ENCODE data around the gene EFTUD2. TPM values are rescaled to one million over a fixed set of nuclear protein-coding genes. Genes with fewer than 3 reads are reported as not detected.

The EFTUD2 gene
- polyA plus RNA-seq, 12 donors = 59.8 to 132 (median 68.8) TPM; not detected in 1

DNA sequence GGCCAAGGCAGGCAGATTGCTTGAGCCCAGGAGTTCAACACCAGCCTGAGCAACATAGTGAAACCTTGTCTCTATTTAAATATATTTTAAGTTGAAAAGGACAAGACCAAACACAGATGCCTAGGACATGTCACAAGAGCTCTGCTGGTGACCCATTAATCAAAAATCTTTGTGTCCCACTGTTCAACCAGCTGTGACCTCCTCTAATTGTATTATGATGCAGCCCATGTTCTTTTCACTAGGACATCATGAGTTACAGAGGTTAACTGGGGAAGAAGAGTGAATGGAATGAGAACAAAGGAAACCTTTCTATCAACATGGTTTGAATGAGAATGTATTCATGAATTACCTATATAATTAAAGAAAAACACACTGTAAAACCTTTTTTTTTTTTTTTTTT lies 7.0 kb downstream of the EFTUD2 start:
- DNase-seq = no peak

DNA sequence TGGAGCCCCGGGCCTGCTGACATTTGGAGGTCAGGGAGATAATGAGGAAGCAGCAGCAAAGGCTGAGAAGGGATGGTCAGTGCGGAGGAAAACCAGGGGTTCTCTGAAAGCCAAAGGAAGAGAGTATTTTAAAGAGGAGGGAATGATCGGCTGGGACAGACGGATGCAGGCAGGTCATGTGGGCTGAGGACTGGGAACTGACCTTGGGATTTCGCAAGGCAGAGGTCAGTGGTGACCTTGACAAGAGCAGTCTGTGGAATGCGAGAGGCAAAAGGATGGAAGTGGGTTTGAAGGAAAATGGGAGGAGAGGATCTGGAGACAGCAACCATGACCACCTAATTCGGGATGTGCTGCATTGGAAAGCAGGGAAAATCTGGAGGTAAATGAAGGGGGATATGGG lies 10.2 kb downstream of the EFTUD2 start:
- DNase-seq = no peak

DNA sequence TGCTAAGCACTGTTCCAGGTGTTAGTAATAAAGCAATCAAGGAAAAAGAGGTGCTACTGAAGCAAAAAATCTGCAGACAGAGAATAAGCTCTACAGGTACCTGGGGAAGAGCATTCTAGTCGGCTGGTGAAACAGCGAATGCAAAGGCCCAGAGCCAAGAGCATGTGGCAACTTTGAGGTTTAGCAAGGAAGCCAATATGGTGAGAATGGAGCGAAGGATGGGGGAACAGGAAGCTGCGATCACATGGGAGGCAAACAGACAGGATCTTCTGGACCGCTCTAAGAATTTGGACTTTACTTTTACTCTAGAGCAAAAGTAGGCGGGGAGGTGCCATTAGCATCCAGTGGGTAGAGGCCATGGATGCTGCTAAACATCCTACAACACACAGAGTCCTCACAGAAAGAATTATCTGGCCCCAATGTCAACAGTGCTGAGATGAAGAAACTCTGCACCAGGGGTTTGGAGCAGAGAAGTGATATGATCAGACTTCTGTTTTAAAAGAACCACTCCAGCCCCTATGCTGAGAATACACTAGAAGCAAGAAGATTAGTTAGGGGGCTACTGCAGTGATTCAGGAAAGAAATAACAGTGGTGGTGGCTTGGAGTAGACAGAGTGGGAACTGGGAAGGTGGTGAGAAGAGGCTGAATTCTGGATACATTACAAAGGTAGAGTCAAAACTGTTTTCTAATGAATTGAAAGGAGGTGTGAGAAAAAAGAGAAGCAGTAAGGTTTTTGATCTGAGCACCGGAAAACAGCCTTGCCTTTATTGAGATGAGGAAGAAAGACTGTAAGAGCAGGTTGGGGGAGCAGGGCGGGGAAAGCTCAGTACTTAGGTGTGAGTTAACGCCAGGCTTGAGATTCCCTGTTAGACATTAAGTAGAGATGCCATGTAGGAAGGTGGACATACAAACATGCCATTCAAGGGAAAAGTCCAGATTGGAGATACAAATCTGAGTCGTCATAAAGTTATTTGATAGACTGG lies 11.0 kb downstream of the EFTUD2 start:
- no peak for DNase-seq

DNA sequence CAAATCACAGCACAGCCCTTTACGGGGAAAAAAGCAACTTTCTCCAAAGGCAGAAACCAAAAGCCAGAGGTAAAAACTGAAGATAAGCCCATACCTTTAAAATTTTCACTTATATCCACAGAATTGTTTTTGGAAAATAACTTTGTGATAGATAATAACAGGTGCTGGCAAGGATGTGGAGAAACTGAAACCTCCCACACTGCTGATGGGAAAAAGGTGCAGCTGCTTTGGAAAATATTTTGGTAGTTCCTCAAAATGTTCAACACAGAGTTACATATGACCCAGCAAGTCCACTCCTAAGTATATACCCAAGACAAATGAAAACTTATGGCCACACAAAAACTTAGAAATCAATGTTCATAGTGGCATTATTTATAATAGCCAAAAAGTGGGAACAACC lies 12.2 kb downstream of the EFTUD2 start:
- no peak for DNase-seq

DNA sequence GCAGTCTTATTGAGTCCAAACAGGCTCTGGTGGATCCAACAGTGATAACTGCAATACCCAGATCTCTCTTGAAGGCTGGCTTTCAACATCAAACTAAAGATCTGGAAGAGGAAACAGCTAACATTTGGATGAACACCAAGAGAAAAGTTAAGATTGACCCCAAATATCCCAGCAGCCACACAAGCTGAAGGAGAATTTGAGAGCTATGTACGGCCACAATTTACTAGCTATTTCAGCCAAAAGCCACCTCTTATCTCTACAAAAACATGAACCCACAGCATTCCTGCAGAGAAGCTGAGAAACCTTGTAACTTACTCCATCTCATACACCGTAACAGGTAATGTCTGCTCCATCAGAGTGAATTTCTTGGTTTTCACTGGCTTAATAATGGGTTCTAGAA lies 14.3 kb downstream of the EFTUD2 start:
- DNase-seq = no peak

DNA sequence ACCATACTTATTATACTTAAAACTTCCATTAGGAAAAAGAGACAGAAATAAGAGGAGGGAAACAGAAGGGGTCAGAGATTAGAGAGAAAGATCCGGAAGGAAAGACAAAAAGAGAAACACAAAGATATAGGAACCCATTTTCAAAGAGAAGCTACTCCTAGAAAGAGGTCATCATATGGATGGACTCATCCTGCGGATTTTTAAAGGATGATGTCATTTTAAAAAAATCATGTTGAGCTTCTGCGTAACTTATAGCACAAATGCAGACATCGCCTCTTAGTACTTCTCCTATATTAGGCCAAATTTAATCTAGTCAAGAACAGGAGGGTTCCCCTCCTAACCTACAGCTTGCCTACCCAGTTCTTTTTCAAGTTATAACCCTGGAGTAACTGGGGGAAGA lies 18.1 kb downstream of the EFTUD2 start:
- DNase-seq = no peak

DNA sequence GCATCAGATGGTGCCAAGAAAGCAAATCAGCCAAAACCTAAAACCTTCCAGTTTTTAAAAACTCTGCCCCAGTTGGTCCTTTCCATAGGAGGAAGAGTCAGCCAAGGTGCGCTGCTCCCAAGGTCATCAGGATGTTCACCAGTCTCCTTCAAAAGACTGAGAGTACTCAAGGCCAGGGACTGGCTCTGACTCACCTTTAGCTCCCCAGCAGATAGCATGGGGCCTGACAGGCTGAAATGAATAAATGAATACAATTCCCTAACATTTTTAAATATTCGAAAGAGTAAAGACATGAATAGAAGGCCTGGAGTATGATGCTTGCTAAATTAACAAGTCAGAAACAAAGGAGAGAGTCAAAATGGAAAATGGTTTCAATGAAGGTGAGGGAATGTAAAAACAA lies 19.2 kb downstream of the EFTUD2 start:
- no peak for DNase-seq

DNA sequence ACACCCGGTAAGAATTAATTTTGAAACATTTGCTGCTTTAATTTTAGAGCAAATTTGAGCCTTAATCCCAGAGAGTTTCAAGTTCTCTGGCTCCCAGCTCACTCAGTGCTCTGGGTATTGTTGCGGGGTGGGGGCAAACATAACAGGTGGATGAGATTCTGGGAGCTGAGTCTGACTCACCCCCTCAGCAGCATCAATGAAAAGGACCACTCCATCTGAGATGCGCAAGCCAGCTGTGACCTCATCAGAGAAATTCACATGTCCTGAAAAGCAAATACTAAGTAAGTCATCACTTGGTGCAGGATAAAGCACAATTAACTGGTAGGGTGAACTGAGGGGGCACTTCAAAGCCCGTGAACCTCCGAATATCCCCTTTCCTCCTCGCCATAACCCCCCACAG lies 19.9 kb downstream of the EFTUD2 start:
- no peak for DNase-seq

DNA sequence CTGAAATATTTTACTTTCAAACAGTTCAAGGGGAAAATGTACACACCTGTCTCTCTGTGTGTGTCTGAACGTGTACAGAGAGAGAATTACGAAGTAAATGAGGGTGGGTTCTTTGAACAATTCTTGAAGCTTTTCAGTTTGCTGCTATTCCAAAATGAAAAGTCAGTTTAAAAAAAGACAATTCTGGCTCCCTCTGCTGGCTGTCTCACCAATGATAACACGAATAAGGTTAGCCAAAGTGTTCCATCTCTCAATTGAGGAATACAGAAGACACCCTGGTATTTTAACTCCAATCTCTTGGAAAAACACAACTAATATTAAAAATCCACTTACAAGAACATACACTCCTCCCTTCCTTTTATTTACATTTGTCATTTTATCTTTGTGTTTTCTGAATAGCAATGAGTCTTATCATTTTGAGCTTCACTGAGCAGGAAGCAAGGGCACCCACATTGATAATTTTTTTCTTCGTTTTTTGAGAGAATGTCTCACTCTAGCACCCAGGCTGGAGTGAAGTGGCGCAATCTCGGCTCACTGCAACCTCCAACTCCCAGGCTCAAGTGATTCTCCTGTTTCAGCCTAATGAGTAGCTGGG lies 20.5 kb downstream of the EFTUD2 start:
- peak; percentile 51 for DNase-seq

DNA sequence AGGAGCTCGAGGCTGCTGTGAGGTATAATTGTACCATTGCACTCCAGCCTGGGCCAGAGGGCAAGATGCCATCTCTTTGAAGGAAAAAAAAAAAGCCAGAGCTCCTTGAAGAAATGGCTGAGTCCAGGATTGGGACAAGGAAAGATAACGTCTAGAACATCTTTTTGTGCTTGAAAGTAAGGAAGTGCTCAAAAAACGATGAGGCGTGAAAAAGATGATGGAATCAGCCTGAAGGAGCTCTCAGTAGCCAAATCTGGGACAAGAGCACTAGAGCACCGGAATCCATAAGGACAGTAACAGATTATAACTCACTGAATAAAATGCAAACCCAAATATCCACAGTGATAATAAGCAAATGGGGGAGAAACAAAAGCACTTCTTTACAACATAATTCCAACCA lies 22.1 kb downstream of the EFTUD2 start:
- DNase-seq = no peak

DNA sequence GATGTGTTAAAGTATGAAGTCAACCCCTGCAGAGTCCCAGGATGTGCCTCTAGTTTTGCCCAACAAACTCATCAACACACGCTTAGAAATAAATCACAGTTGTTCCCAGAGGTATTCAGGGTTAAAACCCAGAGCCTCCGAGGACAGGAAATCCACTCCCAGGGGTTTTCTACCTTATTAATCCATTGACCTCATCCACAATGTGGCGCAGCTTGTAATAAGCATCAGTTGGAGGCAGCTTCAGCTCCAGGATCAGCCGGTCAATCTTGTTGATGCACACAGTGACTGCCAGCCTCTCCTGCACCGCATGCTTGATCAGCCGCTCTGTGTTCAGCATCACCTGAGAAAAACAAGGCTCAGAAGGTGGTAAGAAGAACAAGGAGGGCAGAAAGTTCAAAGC lies 23.5 kb downstream of the EFTUD2 start:
- DNase-seq = no peak

DNA sequence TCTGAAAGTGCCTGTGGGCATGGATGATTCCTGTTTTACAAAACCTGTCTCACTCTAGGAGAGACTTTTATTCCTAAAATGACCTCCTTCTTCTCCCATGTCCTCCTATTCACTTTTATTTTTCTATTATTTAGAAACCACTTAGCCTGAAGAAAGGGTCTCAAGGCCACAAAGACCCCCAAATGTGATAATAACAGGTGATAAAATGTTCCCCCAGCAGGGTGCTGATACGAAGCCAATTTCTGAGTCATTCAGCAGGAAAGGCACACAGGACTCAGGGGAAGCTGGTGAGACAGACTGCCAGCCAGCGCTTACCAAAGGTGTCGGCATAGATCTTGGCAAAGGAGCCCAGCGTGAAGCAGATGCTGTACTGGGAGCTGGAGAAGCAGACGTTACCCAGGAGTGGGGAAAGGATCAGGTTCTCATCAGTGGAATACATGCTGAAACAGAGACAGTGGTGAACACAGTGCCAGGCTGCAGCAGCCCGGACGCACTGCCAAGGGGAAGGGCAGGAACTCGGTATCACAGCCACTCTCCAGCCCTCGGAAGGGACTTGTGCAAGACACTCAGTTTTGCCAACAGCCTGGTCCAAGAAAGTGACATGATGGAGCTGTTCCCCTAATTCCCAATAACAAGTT lies 27.0 kb downstream of the EFTUD2 start:
- no peak for DNase-seq

DNA sequence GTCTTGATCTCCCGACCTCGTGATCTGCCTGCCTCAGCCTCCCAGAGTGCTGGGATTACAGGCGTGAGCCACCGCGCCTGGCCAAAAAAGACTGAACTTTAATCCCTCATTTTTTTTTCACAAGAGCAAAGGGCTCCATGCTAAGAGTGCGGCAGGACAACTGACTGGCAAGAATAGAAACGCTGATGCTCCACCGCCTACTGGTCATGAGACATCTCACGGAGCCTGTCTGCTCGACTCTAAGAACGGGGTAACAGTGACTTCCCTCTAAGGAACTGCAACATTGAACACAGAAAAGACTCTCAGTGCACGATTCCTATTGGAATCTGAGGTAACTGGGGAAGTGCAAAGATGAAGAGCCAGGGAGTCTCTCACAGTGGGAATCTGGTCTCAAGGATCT lies 27.7 kb downstream of the EFTUD2 start:
- DNase-seq = no peak

DNA sequence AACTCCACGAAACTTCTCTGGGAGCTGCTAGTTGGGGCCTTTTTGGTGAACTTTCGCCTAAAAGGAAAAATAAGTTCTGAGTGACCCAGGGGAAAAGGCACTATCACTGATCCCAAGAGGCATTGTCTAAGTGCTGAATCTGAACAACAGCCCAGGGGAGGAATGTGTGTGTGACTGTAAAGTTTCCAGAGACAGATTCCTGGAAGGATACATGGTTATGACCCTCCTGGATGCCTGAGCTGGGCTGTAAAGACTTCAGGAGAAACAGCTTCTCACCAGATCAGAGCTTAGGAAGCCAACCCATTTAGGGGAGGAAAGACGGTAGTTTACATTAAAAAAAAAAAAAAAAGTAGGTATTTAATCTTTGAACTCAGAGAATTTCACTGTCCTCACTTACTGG lies 31.4 kb downstream of the EFTUD2 start:
- DNase-seq = no peak

DNA sequence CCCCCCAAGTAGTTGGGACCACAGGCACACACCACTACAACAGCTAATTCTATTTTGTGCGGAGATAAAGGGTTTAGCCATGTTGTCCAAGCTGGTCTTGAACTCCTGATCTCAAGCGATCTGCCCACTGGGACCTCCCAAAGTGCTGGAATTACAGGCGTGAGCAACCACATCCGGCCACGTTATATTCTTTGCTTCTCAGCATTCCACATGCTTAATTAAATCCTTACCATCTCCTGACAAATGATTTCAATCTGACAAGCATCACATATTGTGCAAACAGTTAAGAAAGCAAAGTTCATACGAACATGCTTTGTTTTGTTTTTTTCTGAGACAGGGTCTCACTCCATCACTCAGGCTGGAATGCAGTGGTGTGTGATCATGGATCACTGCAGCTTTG lies 33.3 kb downstream of the EFTUD2 start:
- DNase-seq = no peak

DNA sequence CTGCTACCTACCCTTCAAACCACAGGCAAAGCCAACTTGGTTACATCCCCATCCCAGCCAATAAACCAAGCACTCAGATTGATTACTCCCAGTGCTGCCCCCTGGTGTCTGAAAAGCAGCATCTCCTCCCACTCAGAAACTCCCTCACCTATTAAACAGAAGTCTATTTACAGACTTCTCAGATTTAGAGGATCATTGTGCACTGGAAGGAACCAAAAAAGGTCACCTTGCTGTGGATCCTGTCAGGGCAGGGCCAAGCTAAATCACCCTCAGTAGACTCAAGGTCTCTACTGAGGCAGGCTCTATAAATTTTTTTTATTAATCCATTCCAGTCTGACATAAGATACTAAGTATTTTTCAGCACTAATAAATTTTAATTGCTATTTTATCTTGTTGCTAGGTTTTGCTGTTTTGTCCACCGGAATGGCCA lies 34.0 kb downstream of the EFTUD2 start:
- peak; percentile 75 for DNase-seq

DNA sequence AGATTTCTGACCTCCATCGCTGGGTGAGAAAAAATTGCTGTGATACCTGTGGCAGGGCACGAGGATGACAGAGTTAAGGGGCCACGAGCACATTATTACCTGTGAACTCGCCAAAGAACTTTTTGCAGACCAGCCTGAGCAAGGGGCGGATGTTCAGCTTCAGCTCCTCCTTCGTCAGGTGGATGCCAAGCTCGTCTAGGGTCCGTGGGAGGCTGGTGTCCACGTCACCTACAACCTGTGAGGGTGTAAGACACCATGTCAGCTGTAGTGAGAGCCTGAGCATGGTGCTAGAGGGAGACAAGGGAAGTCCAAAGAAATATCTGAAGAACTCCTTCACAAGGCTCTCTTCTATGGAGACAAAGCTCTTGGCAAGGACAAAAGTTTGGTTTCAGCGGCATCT lies 34.4 kb downstream of the EFTUD2 start:
- DNase-seq = no peak

DNA sequence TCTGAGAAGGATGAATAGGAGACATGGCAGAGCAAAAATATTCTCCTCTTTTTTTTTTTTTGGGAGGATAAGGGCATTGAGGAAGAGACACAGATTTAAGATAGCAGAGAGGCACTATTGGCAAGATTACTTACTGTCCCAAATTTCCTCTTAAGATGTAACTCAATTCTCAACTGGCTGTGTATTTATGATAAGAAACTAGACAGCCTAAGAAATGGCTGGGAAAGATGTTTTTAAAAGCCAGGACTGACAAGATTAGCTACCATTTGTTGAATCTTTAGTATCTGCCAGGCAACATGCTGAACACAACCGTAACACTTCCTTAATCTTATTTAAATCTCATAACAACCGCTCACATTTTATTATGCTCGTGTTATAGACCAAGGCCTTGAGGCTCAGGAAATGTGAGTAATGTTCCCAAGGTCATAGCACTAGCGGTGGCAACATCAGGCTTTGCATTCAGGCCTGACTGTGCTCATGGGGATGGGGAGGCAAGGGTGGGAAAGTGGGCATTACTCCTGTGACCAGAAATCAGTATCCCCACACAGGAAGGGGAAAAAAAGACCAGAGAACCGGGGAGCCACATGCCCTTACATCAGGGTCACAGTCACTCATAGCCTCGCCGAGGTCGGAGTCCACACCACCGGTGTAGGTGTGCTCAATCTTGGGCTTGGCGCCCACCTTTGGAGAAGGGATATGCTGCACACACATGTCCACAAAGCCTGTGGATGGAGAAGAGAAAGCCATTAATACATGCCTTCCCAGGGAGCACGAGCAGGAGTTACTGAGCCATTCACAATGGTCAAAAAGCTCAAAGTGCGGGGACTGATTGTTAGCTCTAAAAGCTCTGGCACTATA lies 36.0 kb downstream of the EFTUD2 start:
- no peak for DNase-seq

DNA sequence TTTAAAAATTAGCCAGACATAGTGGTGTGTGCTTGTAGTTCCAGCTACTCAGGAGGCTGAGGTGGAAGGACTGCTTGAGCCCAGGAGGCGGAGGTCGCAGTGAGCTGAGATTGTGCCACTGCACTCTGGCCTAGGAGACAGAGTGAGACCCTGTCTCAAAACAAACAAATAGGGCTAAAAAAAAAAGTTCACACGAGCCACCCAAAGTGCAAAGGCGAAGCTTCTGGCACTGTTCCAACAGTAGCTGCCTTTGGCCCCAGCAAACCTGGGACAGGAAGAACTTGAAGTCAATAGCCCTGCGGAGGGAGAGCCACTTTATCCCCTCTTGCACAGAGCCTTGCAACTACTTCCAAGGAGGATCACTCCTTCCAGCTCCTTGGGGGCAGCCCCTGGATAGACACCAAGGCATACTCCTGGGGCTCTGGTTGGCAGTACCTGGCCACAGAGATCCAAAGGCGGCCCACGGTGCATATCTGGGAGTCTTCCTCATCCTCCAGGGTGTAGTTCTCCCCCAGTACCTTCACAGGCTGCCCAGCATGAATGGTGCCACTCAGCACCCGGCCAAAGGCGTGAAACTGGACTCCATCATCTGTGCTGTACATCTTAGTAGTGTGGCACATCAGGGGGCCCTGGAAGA lies 36.8 kb downstream of the EFTUD2 start:
- no peak for DNase-seq

DNA sequence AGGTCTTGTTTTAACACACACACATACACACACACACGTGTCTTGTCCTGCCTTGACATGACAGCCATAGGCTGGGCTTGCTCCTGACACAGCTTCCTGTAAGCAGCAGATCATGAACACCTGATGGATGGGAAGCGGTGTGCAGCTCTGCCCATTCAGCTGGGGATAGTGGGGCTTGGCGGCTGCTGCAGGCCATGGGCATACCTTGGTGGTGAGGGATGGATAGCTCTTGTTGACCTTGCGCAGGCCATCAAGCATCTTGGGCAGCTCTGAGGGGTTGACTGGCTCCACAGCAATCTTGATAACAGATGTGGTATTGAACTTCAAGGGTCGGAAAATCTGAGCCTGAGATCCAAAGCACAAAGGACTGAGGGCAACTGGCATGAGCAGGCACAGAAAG lies 39.5 kb downstream of the EFTUD2 start:
- no peak for DNase-seq

DNA sequence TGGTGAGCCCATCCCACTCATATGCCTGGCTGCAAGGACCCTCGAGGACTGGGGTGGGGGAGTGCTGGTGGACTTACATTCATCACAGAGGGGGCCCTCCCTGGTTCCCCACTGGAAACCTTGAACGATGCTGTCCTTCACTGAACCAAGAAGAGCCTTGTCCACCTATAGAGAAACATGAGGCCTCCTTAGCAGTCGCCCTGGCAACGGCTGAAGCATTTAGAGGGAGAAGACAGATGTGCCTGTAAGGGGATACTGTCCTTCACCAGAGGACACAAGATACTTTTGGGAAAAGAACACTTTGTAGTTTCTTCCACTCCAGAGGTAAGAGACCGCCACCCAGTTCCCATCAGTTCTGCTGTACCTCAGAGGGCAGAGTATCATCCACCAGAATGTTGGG lies 45.1 kb downstream of the EFTUD2 start:
- no peak for DNase-seq
